Stimulated activated CD4-positive, alpha-beta T cell treated with anti-CD3 and anti-CD28 coated beads, Interleukin-4, amount 100 ng/mL, for 24 hours (primary cell): ENCODE results near the gene GRIN2D.

ENCODE experiments used
- DNase-seq: peaks from one replicate; pipeline ENCODE4 v3.0.0-alpha.2; 2020

The GRIN2D gene

GRCh38 chr19:48443256-48443655 lies 49.8 kb downstream of the GRIN2D start:
- no peak for DNase-seq
